ENCODE results near the gene TRIM46. TPM values are rescaled to one million over a fixed set of nuclear protein-coding genes. Genes with fewer than 3 reads are reported as not detected.

Gene TRIM46
- total and polyA plus RNA-seq, 9 of the 15 experiments (the other 6 are each of a cell fraction or from before 2014, with no cell fraction given) = 0.05 to 0.60 (median 0.16) TPM; not detected in 3

- TF ChIP-seq PATZ1 (CRISPR knock-in tag; IDR thresholded peaks at IDR 0.05; ENCODE audit: borderline replicate concordance) (no peak), ZNF699 (CRISPR knock-in tag; IDR thresholded peaks at IDR 0.05; ENCODE audit: insufficient replicate concordance) (no peak), NEUROD1 (IDR thresholded peaks at IDR 0.05; ENCODE audit: borderline replicate concordance, low read depth, low read length, partially characterized antibody) (no peak), HEY1 (CRISPR knock-in tag; IDR thresholded peaks at IDR 0.05; ENCODE audit: borderline replicate concordance) (no peak), SNIP1 (IDR thresholded peaks at IDR 0.05; ENCODE audit: low read depth) (no peak), STAG1 (CRISPR knock-in tag; IDR thresholded peaks at IDR 0.05; ENCODE audit: borderline replicate concordance) (no peak), ZNF175 (CRISPR knock-in tag; IDR thresholded peaks at IDR 0.05; ENCODE audit: low read depth) (0 out of 2 replicates have a peak, but pooled peaks have one; percentile 64), MAZ (CRISPR knock-in tag; conservative IDR thresholded peaks at IDR 0.05 in 1 of 2, IDR thresholded peaks at IDR 0.05 in 1 of 2) (no peak), PHB2 (IDR thresholded peaks at IDR 0.05; ENCODE audit: low read depth) (no peak), PPARD (CRISPR knock-in tag; IDR thresholded peaks at IDR 0.05) (no peak), ZNF507 (tag; conservative IDR thresholded peaks at IDR 0.05) (no peak), ZNF146 (CRISPR knock-in tag; IDR thresholded peaks at IDR 0.05; ENCODE audit: unreplicated experiment) (no peak), EGR1 (conservative IDR thresholded peaks at IDR 0.05) (no peak), ZNF778 (CRISPR knock-in tag; IDR thresholded peaks at IDR 0.05) (no peak), ZNF644 (tag; IDR thresholded peaks at IDR 0.05; ENCODE audit: low read depth) (peak; percentile 43; the same call in 1 of the 2 replicates), ZNF668 (CRISPR knock-in tag; IDR thresholded peaks at IDR 0.05) (no peak), MTA2 (IDR thresholded peaks at IDR 0.05; ENCODE audit: low read depth) (no peak), TBP (optimal IDR thresholded peaks at IDR 0.05; ENCODE audit: low read depth, low read length) (no peak)
- TF ChIP-seq, protein P1, sequence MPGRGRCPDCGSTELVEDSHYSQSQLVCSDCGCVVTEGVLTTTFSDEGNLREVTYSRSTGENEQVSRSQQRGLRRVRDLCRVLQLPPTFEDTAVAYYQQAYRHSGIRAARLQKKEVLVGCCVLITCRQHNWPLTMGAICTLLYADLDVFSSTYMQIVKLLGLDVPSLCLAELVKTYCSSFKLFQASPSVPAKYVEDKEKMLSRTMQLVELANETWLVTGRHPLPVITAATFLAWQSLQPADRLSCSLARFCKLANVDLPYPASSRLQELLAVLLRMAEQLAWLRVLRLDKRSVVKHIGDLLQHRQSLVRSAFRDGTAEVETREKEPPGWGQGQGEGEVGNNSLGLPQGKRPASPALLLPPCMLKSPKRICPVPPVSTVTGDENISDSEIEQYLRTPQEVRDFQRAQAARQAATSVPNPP (IDR thresholded peaks at IDR 0.05; ENCODE audit: borderline replicate concordance, insufficient read depth, insufficient read length) = no peak
Measured at GRCh38 chr1:155218854-155219591, 45.4 kb downstream of the TRIM46 start (continued).
